Pons (tissue), 1 donor: Measurements from ENCODE around the gene CBX5.

Source experiments
- DNase-seq: peaks from one replicate; pipeline ENCODE4 v3.0.0-alpha.2; 2016; ENCODE audit warnings: low spot score

The CBX5 gene

DNA sequence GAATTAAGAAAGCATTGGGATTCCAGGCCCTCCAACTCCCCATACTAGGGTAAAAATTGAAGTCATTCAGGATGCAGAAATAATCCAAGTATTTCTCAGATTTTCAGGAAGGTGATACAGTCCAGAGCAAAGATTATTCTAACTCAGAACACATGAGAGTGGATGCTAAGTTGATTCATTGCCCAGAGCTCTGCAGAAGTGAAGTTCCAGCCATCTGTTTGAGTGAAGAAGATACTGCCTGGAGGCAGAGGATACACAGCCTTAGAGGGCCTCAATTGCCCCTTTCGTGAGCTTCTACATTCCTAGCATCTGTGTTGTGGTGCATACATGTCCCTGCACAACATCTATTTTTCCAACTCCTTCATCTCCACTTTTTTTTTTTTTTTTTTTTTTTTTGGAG is 54.3 kb downstream of the CBX5 start:
- no peak for DNase-seq

- DNase-seq, result no peak
Measured at GRCh38 chr12:54222609-54223008, 57.3 kb downstream of the CBX5 start.

GRCh38 chr12:54221402-54221984 is 58.4 kb downstream of the CBX5 start:
- no peak for DNase-seq

DNA sequence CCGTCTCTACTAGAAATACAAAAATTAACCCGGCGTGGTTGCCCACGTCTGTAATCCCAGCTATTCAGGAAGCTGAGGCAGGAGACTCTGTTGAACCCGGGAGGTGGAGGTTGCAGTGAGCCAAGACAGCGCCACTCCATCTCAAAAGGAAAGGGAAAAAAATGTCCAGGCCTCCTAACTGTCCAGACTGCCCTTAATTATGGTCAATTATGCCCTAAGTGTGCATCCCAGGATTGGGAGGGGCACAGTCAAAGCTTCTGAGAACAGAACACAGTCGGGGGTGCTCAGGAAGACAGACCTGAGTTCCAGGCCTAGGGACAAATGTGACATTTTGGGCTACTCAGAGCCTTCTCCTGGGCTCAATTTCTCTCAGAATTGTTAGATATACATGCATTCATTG is 59.4 kb downstream of the CBX5 start:
- no peak for DNase-seq

DNA sequence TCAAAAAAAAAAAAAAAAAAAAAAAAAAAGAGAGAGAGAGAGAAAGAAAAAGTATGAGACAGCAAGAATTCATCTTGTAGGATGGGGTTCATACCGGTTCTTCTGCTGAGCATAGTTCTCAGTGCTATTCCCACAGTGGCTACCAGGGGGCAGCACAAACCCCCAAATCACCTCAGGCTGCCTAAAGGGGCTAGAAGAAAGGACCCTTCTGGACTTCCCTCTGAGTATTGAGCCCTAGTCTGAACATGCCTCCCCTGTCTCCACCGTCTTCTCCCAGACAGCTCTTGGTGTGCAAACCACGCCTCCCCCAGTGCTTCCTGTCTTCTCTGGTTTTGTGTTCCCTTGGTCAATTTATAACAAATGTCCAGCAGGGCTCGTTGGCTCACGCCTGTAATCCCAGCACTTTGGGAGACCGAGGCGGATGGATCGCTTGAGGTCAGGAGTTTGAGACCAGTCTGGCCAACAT is 59.8 kb downstream of the CBX5 start:
- DNase-seq, result peak; percentile 67

DNA sequence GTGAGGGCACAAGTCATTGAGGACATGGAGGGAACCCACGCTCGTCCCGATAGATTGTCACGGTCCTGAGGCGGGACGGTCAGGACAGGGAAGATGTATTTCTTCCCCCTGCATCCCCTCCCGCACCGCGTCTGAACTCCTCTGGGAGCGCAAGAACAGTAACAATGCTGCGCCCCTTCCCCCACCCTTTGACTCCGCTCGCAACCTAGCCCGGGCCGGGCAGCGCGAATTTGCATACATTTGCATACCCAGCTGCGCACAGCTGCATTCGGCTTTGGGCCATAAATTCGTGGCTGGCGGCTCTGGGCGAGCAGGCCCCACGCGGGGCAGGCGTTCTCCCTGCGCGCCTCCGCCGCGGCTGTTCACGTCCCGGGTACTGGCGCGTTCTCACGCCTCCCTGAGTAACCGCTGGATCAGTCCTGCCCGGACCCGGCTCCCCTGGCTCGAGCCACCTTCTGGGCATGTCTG is 62.1 kb downstream of the CBX5 start:
- DNase-seq, result peak; percentile 83

GRCh38 chr12:54216797-54217661 is 62.9 kb downstream of the CBX5 start:
- peak; percentile 91 for DNase-seq

GRCh38 chr12:54215989-54216796 is 63.7 kb downstream of the CBX5 start:
- DNase-seq, result no peak

GRCh38 chr12:54214553-54215406 is 65.1 kb downstream of the CBX5 start:
- peak; percentile 85 for DNase-seq

DNA sequence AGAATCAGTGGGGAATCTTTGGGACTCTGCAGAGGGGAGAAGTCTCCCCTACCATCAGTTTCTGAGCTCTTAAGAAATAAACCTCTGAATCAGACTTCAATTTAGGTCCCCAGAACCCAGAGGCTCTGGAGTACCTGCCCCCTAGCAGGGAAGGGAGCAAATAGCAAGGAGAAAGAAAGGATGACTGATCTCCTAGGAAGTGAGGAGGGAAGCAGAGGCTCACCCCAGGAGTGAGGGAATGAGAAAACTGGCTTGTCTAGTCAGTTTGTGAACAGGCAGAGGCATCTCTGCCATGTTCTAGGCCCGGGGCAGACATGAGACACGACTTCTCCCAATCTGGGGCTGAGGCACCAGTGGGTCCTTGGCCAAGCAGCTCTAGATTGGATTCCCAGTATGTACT is 66.8 kb downstream of the CBX5 start:
- no peak for DNase-seq

DNA sequence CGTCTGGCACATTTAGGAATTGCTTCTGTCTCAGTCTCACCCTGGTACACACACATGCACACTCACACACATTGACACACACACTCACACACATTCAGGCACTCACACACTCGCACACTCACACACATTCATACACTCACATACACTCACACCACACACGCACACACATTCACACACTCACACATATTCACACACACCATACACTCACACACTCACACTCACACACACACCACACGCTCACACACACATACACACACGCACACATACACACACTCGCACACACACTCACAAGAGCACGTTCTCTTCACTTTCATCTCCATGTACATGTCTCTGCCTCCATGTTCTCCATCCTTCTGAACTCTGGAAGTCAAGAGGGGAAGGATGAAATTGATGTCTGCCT is 68.0 kb downstream of the CBX5 start:
- DNase-seq, result no peak

DNA sequence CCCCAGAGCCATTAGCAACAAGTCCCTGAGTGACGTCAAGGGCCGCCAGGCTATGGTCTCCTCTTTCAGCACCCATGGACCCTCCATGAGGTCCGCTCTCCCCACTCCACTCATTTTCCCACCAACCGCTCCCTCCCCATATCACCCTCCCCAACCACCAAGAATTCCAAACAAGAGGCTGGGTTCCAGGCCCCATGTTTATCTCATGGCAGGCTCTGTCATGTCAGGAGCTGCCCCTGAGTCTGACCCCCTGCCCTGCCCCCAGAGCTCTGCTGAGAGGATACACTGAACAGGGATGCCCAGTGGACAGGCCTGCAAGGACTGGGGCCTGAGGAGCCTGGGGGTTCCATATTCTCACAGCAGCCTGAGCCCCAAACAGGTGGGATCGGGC is 69.5 kb downstream of the CBX5 start:
- DNase-seq, result no peak

DNA sequence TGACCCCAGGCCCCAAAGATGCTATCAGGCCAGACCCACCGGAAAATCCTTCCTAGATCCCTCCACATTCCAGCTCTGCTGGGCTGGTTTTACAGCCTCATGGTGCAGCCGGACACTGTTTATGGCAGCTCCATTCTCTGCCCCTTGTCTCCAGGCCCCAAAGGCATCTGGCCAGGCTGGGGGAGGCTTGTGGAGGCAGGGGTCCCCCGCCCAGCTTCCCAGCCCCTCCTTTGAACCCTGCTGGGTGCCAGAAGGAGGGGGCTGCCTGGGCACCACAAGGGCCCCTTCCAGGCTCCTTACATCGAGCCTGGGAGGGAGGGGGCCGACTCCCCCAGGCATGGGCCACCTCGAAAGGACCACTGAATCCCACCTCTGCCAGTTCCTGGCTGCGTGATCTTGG is 71.3 kb downstream of the CBX5 start:
- no peak for DNase-seq

DNA sequence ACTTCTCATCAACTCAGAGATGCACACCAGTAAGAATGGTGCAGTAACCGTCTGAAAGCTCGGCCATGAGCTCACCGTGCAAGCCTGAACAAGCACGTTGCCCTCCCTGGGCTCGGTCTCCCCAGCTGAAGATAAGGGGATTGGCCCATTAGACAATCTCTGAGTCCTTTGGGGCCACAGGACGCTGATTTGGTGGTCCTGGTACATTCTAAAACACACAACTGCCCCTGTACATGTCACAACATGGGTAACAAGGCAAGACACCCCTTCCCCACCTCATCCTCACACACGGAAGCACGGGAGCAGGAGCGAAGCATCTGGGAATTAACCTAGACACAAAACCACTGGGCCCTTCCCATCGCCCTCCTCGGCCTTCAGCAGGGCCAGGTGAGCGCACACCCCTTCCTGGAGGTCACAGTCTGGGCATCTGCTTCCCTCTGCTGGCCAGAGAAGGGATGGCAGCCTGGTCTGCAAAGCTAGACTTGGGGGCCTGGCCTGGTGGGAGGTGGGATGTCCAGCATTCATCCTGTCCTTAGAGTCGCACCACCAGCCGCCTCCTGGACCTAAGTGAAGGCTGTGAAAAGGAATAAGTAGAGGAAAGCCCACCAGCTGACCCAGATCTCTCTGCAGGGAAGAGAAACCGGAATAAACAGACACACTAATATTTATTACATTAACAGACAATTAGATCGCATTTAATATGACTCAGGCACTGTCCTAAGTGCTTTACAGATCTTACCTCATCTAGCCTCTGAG is 72.2 kb downstream of the CBX5 start:
- no peak for DNase-seq

DNA sequence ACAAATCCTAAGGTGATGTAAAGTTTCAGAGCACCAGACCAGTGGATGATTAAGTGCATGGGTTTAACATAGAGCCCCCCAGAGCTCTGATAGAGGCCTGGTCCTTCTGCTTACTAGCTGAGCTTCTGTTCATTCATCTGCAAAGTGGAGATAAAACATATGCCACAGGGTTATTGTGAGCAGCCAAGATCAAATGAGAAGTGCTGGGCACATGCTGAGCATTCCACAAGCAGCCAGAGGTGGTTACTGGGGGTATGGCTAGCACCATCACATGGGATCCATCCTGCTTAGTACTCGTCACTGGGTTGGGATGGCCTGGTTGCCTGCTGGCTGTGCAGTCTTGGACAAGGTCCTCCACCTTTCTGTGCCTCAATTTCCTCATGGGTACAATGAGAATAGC is 73.1 kb downstream of the CBX5 start:
- DNase-seq, result no peak

- DNase-seq, result no peak
Measured at GRCh38 chr12:54204316-54204715, 75.6 kb downstream of the CBX5 start.

GRCh38 chr12:54201001-54201794 is 78.7 kb downstream of the CBX5 start:
- DNase-seq, result no peak

GRCh38 chr12:54200412-54200811 is 79.5 kb downstream of the CBX5 start:
- DNase-seq, result no peak

DNA sequence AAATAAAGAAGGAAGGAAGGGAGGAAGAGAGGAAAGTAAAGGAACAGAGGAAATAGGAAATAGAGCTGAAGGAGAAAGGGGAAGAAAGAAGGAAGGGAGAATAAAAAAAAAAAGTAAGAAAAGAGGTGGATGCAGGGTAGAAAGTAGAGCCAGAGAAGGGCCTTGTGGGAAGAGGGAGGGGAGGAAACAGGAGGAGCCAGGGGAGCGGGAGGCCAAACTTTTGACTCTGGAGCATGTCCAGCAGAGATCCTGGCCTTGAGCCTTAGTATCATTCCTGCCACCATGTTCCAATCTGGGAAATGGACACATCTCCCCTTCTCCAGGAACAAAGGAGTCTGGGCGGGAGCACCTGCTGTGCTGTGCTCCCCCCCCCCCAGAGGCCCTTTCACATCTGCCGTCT is 80.0 kb downstream of the CBX5 start:
- no peak for DNase-seq

DNA sequence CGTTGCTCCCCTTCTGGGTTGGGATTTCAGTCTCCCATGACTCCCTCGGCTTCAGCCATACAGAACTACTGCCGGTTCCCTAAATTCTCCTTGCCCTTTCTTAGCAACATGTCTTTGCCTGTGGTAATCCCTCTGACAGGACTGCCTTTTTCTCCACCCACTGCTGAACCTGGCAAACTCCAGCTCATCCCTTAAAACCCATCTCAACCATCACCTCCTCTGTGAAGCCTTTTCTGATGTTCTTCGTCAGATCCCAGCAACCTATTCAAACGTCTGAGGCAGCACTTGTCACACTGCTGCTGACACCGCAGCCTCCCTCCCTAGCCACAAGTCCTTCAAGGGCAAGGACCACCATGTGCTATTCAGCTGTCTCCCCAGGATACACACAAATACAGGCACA is 80.9 kb downstream of the CBX5 start:
- no peak for DNase-seq
